B cell (primary cell): ENCODE measurements around the gene GRIP1. TPM values are rescaled to one million over a fixed set of nuclear protein-coding genes. Genes with fewer than 3 reads are reported as not detected.

Source experiments
- ATAC-seq: fragments of 200-7000 bp; cut with Tn5 transposase; one replicate; pipeline ENCODE4 v1.10.0; 2021; ENCODE audit warnings: low read depth, mild to moderate bottlenecking, moderate number of reproducible peaks, moderate library complexity
- CTCF ChIA-PET: fragments of 350-600 bp; sonication (Branson Sonifier 250); formaldehyde crosslinking; loops from one replicate; lab custom pipeline; 2021; ENCODE audit warnings: antibody characterized with exemption, inconsistent platforms; lab: Charles Lee
- POLR2A ChIA-PET: fragments of 350-600 bp; sonication (Branson Sonifier 250); formaldehyde crosslinking; loops from one replicate; lab custom pipeline; 2021; ENCODE audit warnings: antibody characterized with exemption; lab: Charles Lee
- DNase-seq: peaks from one replicate; pipeline ENCODE4 v3.0.0; 2013
- H2AFZ ChIP-seq: 2 replicates; pipeline ENCODE4 v1.6.1; 2012; ENCODE audit warnings: mild to moderate bottlenecking, low read depth, low read length; ENCODE audit not compliant: insufficient read depth, poor library complexity, severe bottlenecking
- H3K27ac ChIP-seq, 2 donors: 1 replicate in 1 of 2; 2 replicates in 1 of 2; pipeline ENCODE4 v1.5.1; 2012 to 2013; ENCODE audit warnings: low read length in 2 of 2, mild to moderate bottlenecking in 2 of 2, moderate library complexity in 1 of 2
- H3K27me3 ChIP-seq, 4 experiments: fragments of 200-600 bp in 1 of 4; sonication (generic) in 1 of 4; replicated peaks in 1 of 4; 1 replicate in 2 of 4; 2 replicates in 2 of 4; pipeline versions ENCODE4 v1.6.1 to v1.7.0; 2013 to 2016; ENCODE audit warnings: low read length in 3 of 4, mild to moderate bottlenecking in 2 of 4, mixed read lengths in 1 of 4, moderate library complexity in 1 of 4; ENCODE audit not compliant: insufficient read depth in 4 of 4, control insufficient read depth in 3 of 4; ENCODE audit errors: control extremely low read depth in 1 of 4
- H3K36me3 ChIP-seq, 2 experiments: replicated peaks in 1 of 2; 1 replicate in 1 of 2; 2 replicates in 1 of 2; pipeline versions ENCODE4 v1.6.1 to v1.7.1; 2013; ENCODE audit warnings: low read length in 1 of 2; ENCODE audit not compliant: insufficient read depth in 2 of 2, control insufficient read depth in 1 of 2; ENCODE audit errors: control extremely low read depth in 1 of 2, extremely low read depth in 1 of 2
- H3K4me1 ChIP-seq, 2 donors: fragments of 200-600 bp in 1 of 2; sonication (generic) in 1 of 2; 1 replicate in 1 of 2; 2 replicates in 1 of 2; pipeline versions ENCODE4 v1.5.1 to v1.6.1; 2013 to 2017; ENCODE audit warnings: low read length in 2 of 2; ENCODE audit not compliant: control insufficient read depth in 2 of 2, insufficient read depth in 2 of 2
- H3K4me2 ChIP-seq: replicated peaks from 2 replicates; pipeline ENCODE3; 2012; ENCODE audit warnings: mild to moderate bottlenecking, low read depth, low read length; ENCODE audit not compliant: poor library complexity, severe bottlenecking
- H3K4me3 ChIP-seq, 5 experiments: fragments of 200-600 bp in 1 of 5; sonication (generic) in 1 of 5; 1 replicate in 3 of 5; 2 replicates in 2 of 5; pipeline versions ENCODE4 v1.5.1 to v1.7.0; 2011 to 2016; ENCODE audit warnings: low read length in 4 of 5, mild to moderate bottlenecking in 4 of 5, low read depth in 2 of 5, control low read depth in 1 of 5, moderate library complexity in 1 of 5; ENCODE audit not compliant: insufficient read depth in 1 of 5; ENCODE audit errors: control extremely low read depth in 1 of 5, extremely low read depth in 1 of 5
- H3K79me2 ChIP-seq: fragments of 200-600 bp; sonication (generic); one replicate; pipeline ENCODE4 v1.6.0; 2016; ENCODE audit warnings: low read length; ENCODE audit not compliant: control insufficient read depth, insufficient read depth
- H3K9ac ChIP-seq: fragments of 200-600 bp; sonication (generic); 2 replicates; pipeline ENCODE4 v1.6.1; 2017; ENCODE audit warnings: mild to moderate bottlenecking, low read length, moderate library complexity
- H3K9me3 ChIP-seq, 3 donors: one replicate each; pipeline versions ENCODE4 v1.6.1 to v1.7.1; 2013; ENCODE audit warnings: low read length in 2 of 3; ENCODE audit not compliant: control insufficient read depth in 2 of 3, insufficient read depth in 1 of 3; ENCODE audit errors: control extremely low read depth in 1 of 3
- H4K20me1 ChIP-seq: 2 replicates; pipeline ENCODE4 v1.6.0; 2012; ENCODE audit warnings: mild to moderate bottlenecking, low read length; ENCODE audit not compliant: insufficient read depth, control insufficient read depth, poor library complexity, severe bottlenecking
- H3K27ac Mint-ChIP-seq: one replicate; pipeline ENCODE4 v1.8.0; 2021; ENCODE audit warnings: mixed read lengths
- H3K27me3 Mint-ChIP-seq: one replicate; pipeline ENCODE4 v1.8.0; 2021; ENCODE audit warnings: mixed read lengths
- H3K4me1 Mint-ChIP-seq: one replicate; pipeline ENCODE4 v1.8.0; 2021; ENCODE audit warnings: mixed read lengths
- H3K4me3 Mint-ChIP-seq: one replicate; pipeline ENCODE4 v1.8.0; 2021; ENCODE audit warnings: mixed read lengths
- H3K9me3 Mint-ChIP-seq: one replicate; pipeline ENCODE4 v1.8.0; 2022; ENCODE audit warnings: mixed read lengths; ENCODE audit not compliant: insufficient read depth
- CTCF ChIP-seq: fragments of 200-600 bp; IDR thresholded peaks from one replicate; pipeline ENCODE4 v1.8.0; 2022; ENCODE audit warnings: antibody characterized with exemption, mild to moderate bottlenecking
- EZH2 ChIP-seq: IDR thresholded peaks from 2 replicates; pipeline ENCODE4 v1.6.1; 2012; ENCODE audit warnings: borderline replicate concordance, low read depth, mild to moderate bottlenecking, moderate library complexity, low read length; ENCODE audit not compliant: insufficient read depth, poor library complexity, severe bottlenecking
- WGBS: methylation state at CpG from one replicate; pipeline ENCODE4 v1.1.5; 2013; ENCODE audit warnings: missing lambda C conversion rate; ENCODE audit not compliant: insufficient coverage; 5-methylcytosine and 5-hydroxymethylcytosine counted together
- intact Hi-C: fragments of 100-400 bp; cut with micrococcal nuclease; formaldehyde crosslinking; loops from one replicate; pipeline ENCODE4 v1.10.0; 2022
- polyA plus RNA-seq: library from polyadenylated mRNA; depleted of rRNA; stranded (reverse); fragments of >200 nt; gene quantifications from 2 replicates; pipeline ENCODE4 v1.2.3, GENCODE V29; 2012
- total RNA-seq, 2 donors: library from RNA; stranded (reverse); fragments of 120-200 nt in 1 of 2; gene quantifications; 1 replicate in 1 of 2; 2 replicates in 1 of 2; pipeline versions ENCODE4 v1.2.3 to v1.2.4, GENCODE V29; 2013 to 2022

GRIP1 gene
- total and polyA plus RNA-seq, 2 donors (not counting 1 experiment from before 2014, with no cell fraction given) = 0.22 TPM; not detected in 1

- no peaks in the 10 kb centered on the region for H3K4me1 ChIP-seq
- Mint-ChIP-seq H3K4me1 (peaks cover 10% of the 10 kb centered on the region), H3K4me3 (no peak overlapping the region), H3K27me3 (no peaks in the 10 kb centered on the region), H3K9me3 (no peaks in the 10 kb centered on the region), H3K27ac (no peak overlapping the region)
- no peaks in the 10 kb centered on the region for H3K27me3 ChIP-seq
- no peak for ATAC-seq
- H3K4me2 ChIP-seq = no peak overlapping the region
- no peak overlapping the region for H3K9ac ChIP-seq
- POLR2A ChIA-PET = no interaction called here
- no peak for DNase-seq
- no CpG with 5 or more reads among the region's 2 CpGs for WGBS
- H3K9me3 ChIP-seq = no peaks in the 10 kb centered on the region
- no peak overlapping the region for H3K4me3 ChIP-seq
- CTCF ChIA-PET = no interaction called here
- H3K27ac ChIP-seq = no peak overlapping the region
- no peak for TF ChIP-seq CTCF
- TF ChIP-seq EZH2 = no peak
- intact Hi-C loops = no loop called here
- no peaks in the 10 kb centered on the region for H3K36me3 ChIP-seq
- no peaks in the 10 kb centered on the region for H4K20me1 ChIP-seq
- no peaks in the 10 kb centered on the region for H3K79me2 ChIP-seq
- no peak overlapping the region for H2AFZ ChIP-seq
These were observed 41.0 kb upstream of the GRIP1 start for GRCh38 chr12:66719862-66720261.

- Histone ChIP-seq H3K4me3 (no peak overlapping the region), H3K9ac (no peak overlapping the region), H3K27me3 (no peaks in the 10 kb centered on the region), H3K4me1 (peaks cover 6 to 13% of the 10 kb centered on the region in 2 donors), H3K36me3 (no peaks in the 10 kb centered on the region), H4K20me1 (no peaks in the 10 kb centered on the region), H3K79me2 (no peaks in the 10 kb centered on the region), H2AFZ (no peak overlapping the region), H3K9me3 (no peaks in the 10 kb centered on the region), H3K4me2 (no peak overlapping the region), H3K27ac (no peak overlapping the region)
- no CpG with 5 or more reads among the region's 3 CpGs for WGBS
- TF ChIP-seq EZH2 (no peak), CTCF (no peak)
- no peaks in the 10 kb centered on the region for H3K27me3 Mint-ChIP-seq
- ChIA-PET CTCF (no interaction called here), POLR2A (no interaction called here)
- intact Hi-C loops = no loop called here
- H3K4me3 Mint-ChIP-seq = no peak overlapping the region
- no peak overlapping the region for H3K27ac Mint-ChIP-seq
- no peaks in the 10 kb centered on the region for H3K9me3 Mint-ChIP-seq
- no peak for ATAC-seq
- H3K4me1 Mint-ChIP-seq = peaks cover 14% of the 10 kb centered on the region
- no peak for DNase-seq
These were observed 38.3 kb upstream of the GRIP1 start for GRCh38 chr12:66717036-66717673.
